UCSD-AML1 (cell line): Measurements from ENCODE around the gene FSHR.

ENCODE experiments used
- DNase-seq: peaks from one replicate; lab custom pipeline; 2025; ENCODE audit not compliant: unreplicated experiment; lab: John Stamatoyannopoulos, UW

The FSHR gene, protein sequence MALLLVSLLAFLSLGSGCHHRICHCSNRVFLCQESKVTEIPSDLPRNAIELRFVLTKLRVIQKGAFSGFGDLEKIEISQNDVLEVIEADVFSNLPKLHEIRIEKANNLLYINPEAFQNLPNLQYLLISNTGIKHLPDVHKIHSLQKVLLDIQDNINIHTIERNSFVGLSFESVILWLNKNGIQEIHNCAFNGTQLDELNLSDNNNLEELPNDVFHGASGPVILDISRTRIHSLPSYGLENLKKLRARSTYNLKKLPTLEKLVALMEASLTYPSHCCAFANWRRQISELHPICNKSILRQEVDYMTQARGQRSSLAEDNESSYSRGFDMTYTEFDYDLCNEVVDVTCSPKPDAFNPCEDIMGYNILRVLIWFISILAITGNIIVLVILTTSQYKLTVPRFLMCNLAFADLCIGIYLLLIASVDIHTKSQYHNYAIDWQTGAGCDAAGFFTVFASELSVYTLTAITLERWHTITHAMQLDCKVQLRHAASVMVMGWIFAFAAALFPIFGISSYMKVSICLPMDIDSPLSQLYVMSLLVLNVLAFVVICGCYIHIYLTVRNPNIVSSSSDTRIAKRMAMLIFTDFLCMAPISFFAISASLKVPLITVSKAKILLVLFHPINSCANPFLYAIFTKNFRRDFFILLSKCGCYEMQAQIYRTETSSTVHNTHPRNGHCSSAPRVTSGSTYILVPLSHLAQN

DNA sequence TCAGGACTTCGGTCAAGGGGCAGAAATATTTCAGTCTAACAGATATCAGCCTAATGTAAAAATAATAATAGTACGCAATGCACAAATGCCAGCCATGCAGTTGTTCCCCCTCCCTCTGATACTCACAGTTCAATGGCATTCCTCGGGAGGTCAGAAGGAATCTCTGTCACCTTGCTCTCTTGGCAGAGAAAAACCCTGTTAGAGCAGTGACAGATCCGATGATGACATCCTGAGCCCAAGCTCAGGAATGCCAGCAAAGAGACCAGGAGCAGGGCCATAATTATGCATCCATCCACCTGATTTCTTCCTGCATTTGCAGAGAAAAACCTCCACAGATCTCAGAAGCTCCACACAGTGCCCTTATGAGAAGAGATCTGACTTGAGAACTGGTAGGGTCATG lies at the start of gene FSHR:
FSHR (minus strand) TSS at position 376 of the 400 bp plus-strand sequence; CDS start at position 278, 98 bp downstream.
- no peak for DNase-seq

DNA sequence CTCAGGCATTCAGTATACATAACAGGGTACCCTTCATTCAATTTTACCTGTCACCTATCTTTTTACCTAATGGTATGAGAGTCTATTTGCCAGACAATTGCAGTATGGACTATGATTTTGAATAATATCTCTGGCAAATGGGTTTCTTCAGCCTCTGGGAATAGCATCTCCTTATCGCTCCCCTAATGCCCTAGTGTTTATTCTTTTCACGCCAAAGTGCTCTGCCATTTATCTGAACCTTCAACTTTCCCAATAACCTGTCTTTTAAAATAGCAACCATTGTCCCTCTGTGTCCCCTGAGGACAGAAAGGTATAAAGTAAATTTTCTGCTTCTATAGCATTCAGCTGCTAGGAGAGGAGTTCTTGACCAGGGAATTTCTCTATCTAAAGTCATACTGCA lies 45.0 kb upstream of the FSHR start:
- DNase-seq: no peak

DNA sequence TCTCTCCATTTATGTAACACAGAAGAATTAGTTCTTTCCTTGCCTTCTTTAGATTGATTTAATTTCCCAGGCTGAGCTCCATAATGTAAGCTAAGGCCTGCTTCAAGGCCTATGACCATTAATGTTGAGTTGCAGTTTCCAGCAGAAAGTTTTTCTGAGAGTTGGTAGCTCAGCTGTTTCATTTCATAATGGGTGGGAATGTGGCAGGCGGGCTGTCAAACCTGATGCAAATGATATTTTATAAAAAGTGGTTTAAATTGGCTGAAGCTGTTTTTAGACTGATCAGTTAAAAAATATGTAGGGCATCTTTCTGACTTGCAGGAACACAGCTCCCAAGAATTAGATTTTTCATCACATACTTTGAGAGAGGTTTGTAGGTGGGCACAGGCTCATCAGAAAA lies 40.4 kb upstream of the FSHR start:
- DNase-seq: no peak

DNA sequence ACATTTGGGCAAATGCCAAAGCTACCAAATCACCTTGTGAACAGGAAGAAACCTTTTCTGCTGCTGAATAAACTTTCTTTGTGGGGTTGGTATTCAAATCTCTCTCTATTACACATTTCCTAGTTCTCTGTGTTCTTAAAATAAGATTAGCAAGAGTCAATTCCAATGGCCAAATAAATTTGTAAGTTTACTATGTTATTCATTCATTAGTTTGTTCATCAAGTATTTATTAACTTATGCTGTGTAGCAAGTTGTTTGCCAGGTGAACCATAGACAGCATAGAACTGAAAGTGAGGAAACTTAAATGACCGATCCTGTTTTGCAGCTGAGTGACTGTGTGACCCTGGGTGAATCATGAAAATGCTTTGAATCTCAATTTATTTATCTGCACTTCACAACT lies 37.7 kb upstream of the FSHR start:
- DNase-seq: no peak

DNA sequence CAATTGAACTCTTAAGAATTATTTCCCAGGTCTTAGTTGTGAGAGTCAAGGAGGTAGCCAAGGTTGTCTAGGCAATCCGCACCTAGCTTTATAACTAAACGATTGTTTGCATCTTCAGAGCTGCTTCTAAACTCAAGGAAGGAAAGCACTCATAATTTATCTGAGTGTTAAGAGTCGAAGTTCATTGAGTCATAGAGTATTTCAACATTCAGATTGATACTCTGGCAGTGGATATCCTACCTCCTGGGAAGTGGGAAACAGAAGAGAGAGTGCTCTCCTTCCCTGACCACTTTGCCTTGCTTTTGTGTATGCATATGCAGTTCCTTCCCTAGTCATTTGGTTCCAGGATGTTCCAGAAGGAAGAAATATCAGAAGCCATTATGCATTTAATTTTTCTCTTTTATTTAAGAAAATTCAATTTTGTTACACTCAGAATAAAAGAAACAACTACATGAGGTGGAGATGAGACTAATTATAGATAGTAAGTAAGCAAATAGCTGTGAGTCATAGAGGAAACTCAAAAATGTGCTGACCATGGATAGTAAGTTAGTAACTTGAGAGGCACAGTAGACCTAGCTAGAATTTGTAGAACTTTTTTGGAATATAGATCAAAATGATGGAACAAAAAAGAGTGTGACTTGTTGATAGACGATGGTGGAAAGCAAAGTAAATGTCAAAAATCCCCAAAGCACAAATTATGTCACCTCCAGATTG lies 35.4 kb upstream of the FSHR start:
- DNase-seq: no peak

DNA sequence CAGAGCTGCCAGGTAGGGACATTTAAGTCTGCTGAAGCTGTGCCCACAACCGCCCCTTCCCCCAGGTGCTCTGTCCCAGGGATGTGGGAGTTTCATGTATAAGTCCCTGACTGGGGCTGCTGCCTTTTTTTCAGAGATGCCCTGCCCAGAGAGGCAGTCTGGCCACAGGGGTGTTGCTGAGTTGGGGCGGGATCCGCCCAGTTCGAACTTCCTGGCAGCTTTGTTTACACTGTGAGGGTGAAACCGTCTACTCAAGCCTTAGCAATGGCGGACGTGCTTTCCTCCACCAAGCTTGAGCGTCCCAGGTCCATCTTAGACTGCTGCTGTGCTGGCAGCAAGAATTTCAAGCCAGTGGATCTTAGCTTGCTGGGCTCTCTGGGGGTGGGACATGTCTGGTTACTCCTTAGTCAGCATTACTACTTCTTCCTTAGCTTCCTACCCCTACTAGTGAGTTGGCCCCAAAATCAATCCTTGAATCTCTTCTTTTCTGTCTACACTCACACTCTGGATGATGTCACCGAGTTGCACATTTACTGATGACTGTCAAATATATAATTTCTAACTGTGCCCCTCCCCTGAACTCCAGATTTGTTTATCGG lies 31.8 kb upstream of the FSHR start:
- DNase-seq: no peak

DNA sequence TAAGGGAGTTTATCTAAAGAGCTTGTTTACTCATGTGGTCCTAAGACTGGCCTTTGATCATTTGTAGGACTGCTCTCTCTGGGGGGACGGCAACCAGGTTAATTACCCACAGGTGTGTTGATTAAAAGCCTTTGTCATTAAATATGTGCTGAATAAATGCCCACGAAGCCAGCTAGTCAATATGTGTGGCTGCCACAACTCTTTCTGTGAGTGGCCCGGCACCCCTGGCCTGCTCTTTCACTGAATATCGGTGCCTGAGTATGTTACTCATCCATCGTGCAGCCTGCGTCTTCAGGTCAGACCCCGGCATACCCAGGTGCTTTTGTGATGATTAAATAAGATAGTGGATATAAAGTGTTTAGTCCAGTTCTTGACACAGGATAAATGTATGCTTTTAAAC lies 24.3 kb upstream of the FSHR start:
- no peak for DNase-seq

DNA sequence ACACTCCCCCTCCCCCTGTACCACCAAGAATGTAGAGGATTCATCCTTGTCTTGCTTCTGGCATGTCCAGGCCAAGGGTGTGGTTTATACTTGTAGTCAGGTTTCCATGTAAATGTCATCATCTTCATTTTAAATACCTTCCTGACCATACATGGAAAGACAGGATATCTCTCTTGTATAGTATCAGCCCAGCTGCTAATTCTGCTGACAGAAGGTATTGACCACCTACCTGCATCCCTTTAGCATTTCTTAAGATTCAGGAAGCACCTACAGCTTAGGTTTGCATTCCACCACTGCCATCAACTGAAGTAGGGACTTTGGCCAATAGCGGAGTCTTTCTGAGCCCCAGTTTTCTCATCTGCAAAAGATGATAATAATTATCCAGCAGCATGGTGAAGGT lies 22.9 kb upstream of the FSHR start:
- no peak for DNase-seq

DNA sequence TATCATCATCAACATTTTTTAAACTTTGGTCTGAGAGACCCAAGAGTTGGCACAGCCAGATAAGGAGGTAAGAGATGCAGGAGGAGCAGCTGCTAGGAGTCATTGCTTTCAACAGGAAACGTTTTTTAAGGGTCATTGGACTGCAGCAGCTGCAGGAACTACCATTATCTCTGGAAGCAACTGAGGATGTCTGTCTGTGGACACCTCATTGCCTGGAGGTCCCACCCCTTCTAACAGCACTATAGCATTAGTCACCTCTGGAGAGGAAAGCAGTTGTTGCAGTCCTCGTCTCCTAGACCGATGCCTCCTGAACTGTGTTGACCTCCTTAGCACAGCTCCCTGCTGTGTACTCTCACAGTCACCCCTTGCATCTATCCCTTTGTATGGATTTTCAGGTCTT lies 21.5 kb upstream of the FSHR start:
- no peak for DNase-seq

DNA sequence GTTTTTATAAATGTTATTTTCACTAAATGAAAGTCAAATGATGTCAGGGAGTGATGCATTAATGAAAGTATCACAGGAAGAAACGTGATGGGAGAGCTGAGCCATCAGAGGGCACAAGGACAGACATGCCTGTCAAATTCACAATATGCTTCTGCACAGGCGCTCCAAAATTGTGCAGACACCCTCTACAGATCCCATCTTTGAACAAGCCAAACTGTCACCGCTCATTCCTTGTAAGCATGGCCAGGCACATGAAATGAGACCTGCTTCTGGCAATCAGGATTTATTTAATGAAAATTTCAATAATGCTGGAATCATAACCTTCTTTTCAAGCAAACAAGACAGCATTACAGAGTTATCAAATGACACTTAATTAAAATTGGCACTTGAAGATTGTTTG lies 20.4 kb upstream of the FSHR start:
- no peak for DNase-seq

DNA sequence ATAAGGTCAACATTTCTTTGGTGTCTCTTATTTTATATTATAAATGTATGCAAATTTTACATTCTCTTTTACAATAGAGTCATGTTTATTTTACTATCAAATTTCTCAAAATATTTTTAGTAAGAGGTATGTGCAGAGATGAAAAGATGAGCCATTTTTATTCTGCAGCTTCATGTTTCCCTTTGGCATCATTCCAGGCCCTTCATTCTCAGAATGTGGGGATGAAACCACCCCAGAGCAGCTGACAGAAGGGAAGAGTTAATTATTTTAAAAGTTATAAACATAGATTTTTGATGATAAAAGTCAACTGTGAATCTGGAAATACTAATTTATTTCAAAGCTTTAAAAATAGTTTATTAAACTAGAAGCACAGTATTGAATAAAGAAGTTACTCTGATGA lies 12.8 kb upstream of the FSHR start:
- no peak for DNase-seq

DNA sequence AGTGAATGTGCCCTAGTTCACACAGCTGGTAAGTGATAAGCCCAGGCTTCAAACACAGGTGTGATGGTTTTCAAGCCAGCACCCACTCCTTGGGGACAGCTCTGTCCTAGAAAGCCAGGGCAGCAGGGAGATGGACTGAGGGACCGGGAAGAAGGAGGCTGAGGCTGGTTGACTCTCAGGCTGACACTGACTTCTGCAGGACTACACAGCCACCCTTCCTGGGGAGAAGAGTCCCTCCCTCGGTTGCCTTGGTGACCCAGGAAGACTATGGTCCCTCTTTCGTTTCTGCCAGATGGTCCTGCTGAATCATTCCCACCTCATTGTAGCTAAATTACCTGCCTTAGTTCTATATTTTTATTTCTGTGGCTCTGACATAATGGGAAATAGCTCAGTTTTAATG lies 11.3 kb upstream of the FSHR start:
- DNase-seq: no peak

DNA sequence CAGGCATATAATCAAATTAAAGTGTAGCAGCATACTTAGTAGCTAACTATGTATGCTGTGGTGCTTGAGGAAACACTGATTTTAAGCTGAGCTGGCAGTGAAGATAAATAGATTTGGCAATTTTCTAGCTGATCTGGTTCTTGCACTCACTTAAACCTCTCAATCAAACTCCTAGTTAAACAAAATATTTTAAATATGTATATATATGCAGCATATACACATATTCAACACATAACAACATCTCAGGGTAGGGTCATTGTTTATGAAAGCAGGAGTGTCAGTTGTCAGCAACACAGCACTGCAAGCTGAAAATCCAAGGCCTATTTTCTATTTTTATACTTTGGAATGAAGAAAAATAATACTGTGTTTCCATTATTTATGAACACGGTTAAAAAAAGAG lies 10.4 kb upstream of the FSHR start:
- no peak for DNase-seq

DNA sequence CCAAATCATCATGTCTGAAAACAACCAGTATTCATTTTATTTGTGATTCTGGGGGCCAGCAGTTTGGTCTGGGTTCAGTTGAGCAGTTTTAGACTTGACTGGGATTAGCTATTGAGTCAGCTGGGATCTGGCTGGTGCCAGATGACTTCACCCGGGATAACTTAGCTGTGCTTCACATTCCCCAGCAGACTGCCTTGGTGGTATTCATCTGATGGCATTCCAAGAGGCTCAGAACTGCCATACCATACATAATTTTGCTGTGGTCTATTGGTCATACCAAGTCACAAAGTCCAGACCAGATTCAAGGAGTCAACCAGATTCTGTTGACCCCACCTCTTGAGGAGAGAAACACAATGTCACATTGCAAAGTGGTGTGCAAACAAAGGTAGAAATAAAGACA lies 7.8 kb upstream of the FSHR start:
- DNase-seq: no peak

DNA sequence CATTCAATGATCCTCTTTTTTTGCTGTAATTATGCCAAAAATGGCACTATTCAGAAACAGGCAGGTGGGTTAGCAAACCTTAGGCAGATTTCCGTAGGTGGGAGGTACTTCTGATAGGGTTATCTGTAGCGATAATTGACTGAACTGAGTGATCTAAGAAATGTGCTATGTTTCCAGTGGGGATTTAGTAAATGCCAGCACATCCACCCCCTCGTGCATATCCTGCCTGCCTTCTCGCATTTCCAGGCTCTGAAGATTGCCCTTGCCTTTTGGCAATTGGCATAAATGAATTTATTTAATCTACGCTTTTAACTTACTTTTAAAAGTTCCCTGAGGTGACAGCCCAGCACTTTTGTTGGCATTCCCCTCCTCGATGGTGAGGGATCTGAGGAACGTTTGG lies 576 bp upstream of the FSHR start:
- no peak for DNase-seq

DNA sequence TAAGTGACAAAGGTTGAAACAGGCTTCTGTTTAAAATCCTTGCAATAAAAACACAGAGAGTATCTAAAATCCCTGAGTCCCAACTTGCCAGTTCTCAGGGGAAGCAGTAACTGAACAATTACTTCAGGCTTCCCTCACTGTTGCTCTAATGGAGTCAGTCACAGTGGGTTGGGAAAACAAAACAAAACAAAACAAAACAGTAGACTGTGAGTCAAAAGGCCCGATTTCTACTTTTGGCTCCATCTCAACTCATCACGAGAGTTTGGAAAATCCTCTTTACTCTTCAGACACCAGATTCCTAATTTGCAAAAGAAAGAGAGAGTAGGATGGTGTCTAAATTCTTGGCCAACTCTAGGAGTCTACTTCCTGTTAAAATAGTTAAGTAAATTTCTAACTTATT lies 1.1 kb downstream of the FSHR start:
- DNase-seq: no peak

DNA sequence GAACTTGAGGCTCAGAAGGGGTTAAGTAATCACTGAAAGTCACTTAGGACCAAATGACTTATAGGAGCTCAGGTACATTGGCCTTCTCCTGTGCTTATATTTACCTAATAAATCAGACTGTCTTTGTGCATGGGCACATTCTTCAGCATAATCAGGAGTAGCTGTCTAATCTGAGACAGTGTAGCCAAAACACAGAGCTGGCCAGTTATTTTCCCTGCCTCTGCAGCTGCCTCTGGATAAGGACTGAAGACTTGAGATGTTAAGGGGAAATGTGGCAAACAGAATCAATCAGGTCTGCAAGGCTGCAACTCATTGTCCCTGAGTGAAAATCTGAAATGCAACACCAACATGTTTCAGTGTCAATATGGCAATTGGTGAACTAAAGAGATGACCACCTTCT lies 1.5 kb downstream of the FSHR start:
- DNase-seq: no peak

DNA sequence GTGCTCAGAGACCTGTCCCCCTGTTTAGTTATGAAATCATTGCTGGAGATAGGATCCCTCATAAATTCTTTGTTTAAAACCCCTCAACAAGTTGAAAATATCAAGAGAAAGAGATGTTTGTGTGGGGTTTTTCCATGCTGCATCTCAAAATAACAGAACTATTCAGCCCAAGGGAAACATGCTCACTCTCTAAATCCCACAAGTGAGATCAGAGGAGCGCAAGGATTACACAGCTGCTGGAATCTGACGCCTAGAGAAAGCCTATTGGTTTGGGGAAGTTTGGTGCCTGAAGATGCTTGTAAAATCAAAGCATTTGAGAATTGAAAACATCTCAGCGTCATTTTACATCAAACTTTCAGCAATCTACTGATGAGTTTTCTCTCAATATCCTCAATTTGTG lies 7.9 kb downstream of the FSHR start:
- DNase-seq: no peak

DNA sequence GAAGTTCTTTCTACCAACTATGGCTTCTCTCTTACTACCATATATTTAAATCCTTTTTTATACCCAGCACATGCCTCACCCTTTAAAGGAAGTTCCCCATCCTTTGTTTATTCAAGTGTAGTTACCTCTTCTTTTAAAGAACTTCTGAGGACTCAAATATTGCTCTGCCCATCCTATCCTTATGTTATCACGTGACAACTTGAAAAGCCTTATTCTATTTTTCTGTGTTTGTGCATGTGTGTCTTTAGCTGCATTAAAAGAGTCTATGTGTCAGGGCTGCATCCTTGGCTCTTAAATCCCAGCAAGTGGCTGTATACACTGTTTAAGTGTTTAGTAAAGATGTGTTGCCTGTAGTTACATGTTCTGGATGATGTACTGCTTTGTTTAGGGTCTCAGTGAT lies 22.5 kb downstream of the FSHR start:
- DNase-seq: no peak

DNA sequence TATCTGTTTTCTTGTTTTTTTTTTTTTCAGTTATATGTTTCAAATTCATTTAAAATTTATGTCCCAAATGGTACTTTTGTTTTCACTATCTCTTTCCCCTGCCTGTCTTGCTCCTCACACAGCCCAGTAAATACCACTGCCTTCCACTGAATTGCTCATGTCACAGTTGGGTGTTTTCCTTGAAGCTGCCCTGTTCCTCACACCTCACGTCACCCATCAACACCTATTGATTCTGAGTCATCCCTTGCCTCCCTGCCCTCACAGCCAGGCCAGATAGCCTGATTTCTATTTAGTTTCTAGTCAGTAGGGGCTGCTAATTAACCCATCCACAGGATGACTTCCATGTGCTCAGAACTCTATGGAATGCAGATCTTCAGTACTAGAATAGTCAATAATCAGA lies 25.3 kb downstream of the FSHR start:
- no peak for DNase-seq

DNA sequence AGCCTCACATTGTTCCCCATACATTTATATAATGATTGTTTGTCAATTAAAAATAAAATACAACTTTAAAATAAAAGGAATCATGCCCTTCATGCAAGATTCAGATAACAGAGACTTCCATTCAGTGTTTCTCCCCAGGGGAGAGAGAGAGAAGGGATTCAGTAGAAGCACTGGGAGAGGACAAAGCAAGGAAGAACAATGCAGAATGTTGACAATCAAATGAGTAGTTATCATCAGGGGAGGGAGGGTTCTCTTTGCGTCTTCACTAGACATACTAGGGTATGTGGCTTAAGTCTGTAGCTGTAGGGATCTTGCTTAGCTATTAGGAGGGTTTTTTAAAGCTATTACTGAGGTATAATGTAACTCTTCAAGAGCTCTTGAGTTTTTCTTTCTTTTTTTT lies 30.7 kb downstream of the FSHR start:
- no peak for DNase-seq

DNA sequence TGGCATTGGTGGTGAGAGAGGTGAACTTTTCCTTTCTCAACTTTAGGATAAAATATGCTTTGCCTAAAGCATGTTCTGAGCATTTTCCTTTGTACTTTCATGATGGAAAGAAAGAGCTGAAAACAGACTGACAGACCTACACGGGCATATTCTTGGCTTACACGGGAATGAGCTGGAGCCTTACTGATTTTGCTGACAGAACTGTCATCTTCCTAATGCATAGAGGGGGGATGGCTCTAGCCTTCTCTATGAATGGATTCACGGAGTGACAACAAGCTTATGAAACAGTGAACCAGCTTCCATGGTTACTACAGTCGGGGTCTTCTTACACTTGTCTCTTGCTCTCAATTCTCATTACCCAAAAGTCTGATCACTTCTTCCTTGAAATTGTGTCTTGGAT lies 32.2 kb downstream of the FSHR start:
- DNase-seq: no peak
